B cell (primary cell): ENCODE measurements around the gene SKAP1. TPM values are rescaled to one million over a fixed set of nuclear protein-coding genes. Genes with fewer than 3 reads are reported as not detected.

Experiments used
- ATAC-seq: fragments of 200-7000 bp; cut with Tn5 transposase; one replicate; pipeline ENCODE4 v1.10.0; 2021; ENCODE audit warnings: low read depth, mild to moderate bottlenecking, moderate number of reproducible peaks, moderate library complexity
- CTCF ChIA-PET: fragments of 350-600 bp; sonication (Branson Sonifier 250); formaldehyde crosslinking; loops from one replicate; lab custom pipeline; 2021; ENCODE audit warnings: antibody characterized with exemption, inconsistent platforms; lab: Charles Lee
- POLR2A ChIA-PET: fragments of 350-600 bp; sonication (Branson Sonifier 250); formaldehyde crosslinking; loops from one replicate; lab custom pipeline; 2021; ENCODE audit warnings: antibody characterized with exemption; lab: Charles Lee
- DNase-seq: peaks from one replicate; pipeline ENCODE4 v3.0.0; 2013
- H2AFZ ChIP-seq: 2 replicates; pipeline ENCODE4 v1.6.1; 2012; ENCODE audit warnings: mild to moderate bottlenecking, low read depth, low read length; ENCODE audit not compliant: insufficient read depth, poor library complexity, severe bottlenecking
- H3K27ac ChIP-seq, 2 donors: 1 replicate in 1 of 2; 2 replicates in 1 of 2; pipeline ENCODE4 v1.5.1; 2012 to 2013; ENCODE audit warnings: low read length in 2 of 2, mild to moderate bottlenecking in 2 of 2, moderate library complexity in 1 of 2
- H3K27me3 ChIP-seq, 4 experiments: fragments of 200-600 bp in 1 of 4; sonication (generic) in 1 of 4; replicated peaks in 1 of 4; 1 replicate in 2 of 4; 2 replicates in 2 of 4; pipeline versions ENCODE4 v1.6.1 to v1.7.0; 2013 to 2016; ENCODE audit warnings: low read length in 3 of 4, mild to moderate bottlenecking in 2 of 4, mixed read lengths in 1 of 4, moderate library complexity in 1 of 4; ENCODE audit not compliant: insufficient read depth in 4 of 4, control insufficient read depth in 3 of 4; ENCODE audit errors: control extremely low read depth in 1 of 4
- H3K36me3 ChIP-seq, 2 experiments: replicated peaks in 1 of 2; 1 replicate in 1 of 2; 2 replicates in 1 of 2; pipeline versions ENCODE4 v1.6.1 to v1.7.1; 2013; ENCODE audit warnings: low read length in 1 of 2; ENCODE audit not compliant: insufficient read depth in 2 of 2, control insufficient read depth in 1 of 2; ENCODE audit errors: control extremely low read depth in 1 of 2, extremely low read depth in 1 of 2
- H3K4me1 ChIP-seq, 2 donors: fragments of 200-600 bp in 1 of 2; sonication (generic) in 1 of 2; 1 replicate in 1 of 2; 2 replicates in 1 of 2; pipeline versions ENCODE4 v1.5.1 to v1.6.1; 2013 to 2017; ENCODE audit warnings: low read length in 2 of 2; ENCODE audit not compliant: control insufficient read depth in 2 of 2, insufficient read depth in 2 of 2
- H3K4me2 ChIP-seq: replicated peaks from 2 replicates; pipeline ENCODE3; 2012; ENCODE audit warnings: mild to moderate bottlenecking, low read depth, low read length; ENCODE audit not compliant: poor library complexity, severe bottlenecking
- H3K4me3 ChIP-seq, 5 experiments: fragments of 200-600 bp in 1 of 5; sonication (generic) in 1 of 5; 1 replicate in 3 of 5; 2 replicates in 2 of 5; pipeline versions ENCODE4 v1.5.1 to v1.7.0; 2011 to 2016; ENCODE audit warnings: low read length in 4 of 5, mild to moderate bottlenecking in 4 of 5, low read depth in 2 of 5, control low read depth in 1 of 5, moderate library complexity in 1 of 5; ENCODE audit not compliant: insufficient read depth in 1 of 5; ENCODE audit errors: control extremely low read depth in 1 of 5, extremely low read depth in 1 of 5
- H3K79me2 ChIP-seq: fragments of 200-600 bp; sonication (generic); one replicate; pipeline ENCODE4 v1.6.0; 2016; ENCODE audit warnings: low read length; ENCODE audit not compliant: control insufficient read depth, insufficient read depth
- H3K9ac ChIP-seq: fragments of 200-600 bp; sonication (generic); 2 replicates; pipeline ENCODE4 v1.6.1; 2017; ENCODE audit warnings: mild to moderate bottlenecking, low read length, moderate library complexity
- H3K9me3 ChIP-seq, 3 donors: one replicate each; pipeline versions ENCODE4 v1.6.1 to v1.7.1; 2013; ENCODE audit warnings: low read length in 2 of 3; ENCODE audit not compliant: control insufficient read depth in 2 of 3, insufficient read depth in 1 of 3; ENCODE audit errors: control extremely low read depth in 1 of 3
- H4K20me1 ChIP-seq: 2 replicates; pipeline ENCODE4 v1.6.0; 2012; ENCODE audit warnings: mild to moderate bottlenecking, low read length; ENCODE audit not compliant: insufficient read depth, control insufficient read depth, poor library complexity, severe bottlenecking
- H3K27ac Mint-ChIP-seq: one replicate; pipeline ENCODE4 v1.8.0; 2021; ENCODE audit warnings: mixed read lengths
- H3K27me3 Mint-ChIP-seq: one replicate; pipeline ENCODE4 v1.8.0; 2021; ENCODE audit warnings: mixed read lengths
- H3K4me1 Mint-ChIP-seq: one replicate; pipeline ENCODE4 v1.8.0; 2021; ENCODE audit warnings: mixed read lengths
- H3K4me3 Mint-ChIP-seq: one replicate; pipeline ENCODE4 v1.8.0; 2021; ENCODE audit warnings: mixed read lengths
- H3K9me3 Mint-ChIP-seq: one replicate; pipeline ENCODE4 v1.8.0; 2022; ENCODE audit warnings: mixed read lengths; ENCODE audit not compliant: insufficient read depth
- EZH2 ChIP-seq: IDR thresholded peaks from 2 replicates; pipeline ENCODE4 v1.6.1; 2012; ENCODE audit warnings: borderline replicate concordance, low read depth, mild to moderate bottlenecking, moderate library complexity, low read length; ENCODE audit not compliant: insufficient read depth, poor library complexity, severe bottlenecking
- WGBS: methylation state at CpG from one replicate; pipeline ENCODE4 v1.1.5; 2013; ENCODE audit warnings: missing lambda C conversion rate; ENCODE audit not compliant: insufficient coverage; 5-methylcytosine and 5-hydroxymethylcytosine counted together
- intact Hi-C: fragments of 100-400 bp; cut with micrococcal nuclease; formaldehyde crosslinking; loops from one replicate; pipeline ENCODE4 v1.10.0; 2022
- polyA plus RNA-seq: library from polyadenylated mRNA; depleted of rRNA; stranded (reverse); fragments of >200 nt; gene quantifications from 2 replicates; pipeline ENCODE4 v1.2.3, GENCODE V29; 2012
- total RNA-seq, 2 donors: library from RNA; stranded (reverse); fragments of 120-200 nt in 1 of 2; gene quantifications; 1 replicate in 1 of 2; 2 replicates in 1 of 2; pipeline versions ENCODE4 v1.2.3 to v1.2.4, GENCODE V29; 2013 to 2022
- TF ChIP-seq, protein P1 (sequence below): fragments of 200-600 bp; IDR thresholded peaks from one replicate; pipeline ENCODE4 v1.8.0; 2022; ENCODE audit warnings: antibody characterized with exemption, mild to moderate bottlenecking

SKAP1 gene
- total and polyA plus RNA-seq, 2 donors (not counting 1 experiment from before 2014, with no cell fraction given) = 33.1 to 37.3 TPM

GRCh38 chr17:48155889-48156611 lies 274.0 kb downstream of the SKAP1 start:
- no peak overlapping the region for H2AFZ ChIP-seq
- H3K9me3 ChIP-seq = no peaks in the 10 kb centered on the region
- no peaks in the 10 kb centered on the region for H3K4me1 ChIP-seq
- Mint-ChIP-seq H3K4me3 (no peak overlapping the region), H3K9me3 (no peaks in the 10 kb centered on the region), H3K4me1 (no peaks in the 10 kb centered on the region), H3K27me3 (no peaks in the 10 kb centered on the region), H3K27ac (no peak overlapping the region)
- intact Hi-C loops = no loop called here
- H3K4me2 ChIP-seq = no peak overlapping the region
- no peaks in the 10 kb centered on the region for H3K79me2 ChIP-seq
- ChIA-PET POLR2A (no interaction called here), CTCF (interaction anchor here (1.3 kb wide), 1 partner anchor 9 kb away, joined by 5 read pairs; no protein-coding TSS in a partner anchor)
- no peaks in the 10 kb centered on the region for H3K27me3 ChIP-seq
- H3K27ac ChIP-seq = no peak overlapping the region
- H3K9ac ChIP-seq = no peak overlapping the region
- no peak overlapping the region for H3K4me3 ChIP-seq
- TF ChIP-seq, protein P1, sequence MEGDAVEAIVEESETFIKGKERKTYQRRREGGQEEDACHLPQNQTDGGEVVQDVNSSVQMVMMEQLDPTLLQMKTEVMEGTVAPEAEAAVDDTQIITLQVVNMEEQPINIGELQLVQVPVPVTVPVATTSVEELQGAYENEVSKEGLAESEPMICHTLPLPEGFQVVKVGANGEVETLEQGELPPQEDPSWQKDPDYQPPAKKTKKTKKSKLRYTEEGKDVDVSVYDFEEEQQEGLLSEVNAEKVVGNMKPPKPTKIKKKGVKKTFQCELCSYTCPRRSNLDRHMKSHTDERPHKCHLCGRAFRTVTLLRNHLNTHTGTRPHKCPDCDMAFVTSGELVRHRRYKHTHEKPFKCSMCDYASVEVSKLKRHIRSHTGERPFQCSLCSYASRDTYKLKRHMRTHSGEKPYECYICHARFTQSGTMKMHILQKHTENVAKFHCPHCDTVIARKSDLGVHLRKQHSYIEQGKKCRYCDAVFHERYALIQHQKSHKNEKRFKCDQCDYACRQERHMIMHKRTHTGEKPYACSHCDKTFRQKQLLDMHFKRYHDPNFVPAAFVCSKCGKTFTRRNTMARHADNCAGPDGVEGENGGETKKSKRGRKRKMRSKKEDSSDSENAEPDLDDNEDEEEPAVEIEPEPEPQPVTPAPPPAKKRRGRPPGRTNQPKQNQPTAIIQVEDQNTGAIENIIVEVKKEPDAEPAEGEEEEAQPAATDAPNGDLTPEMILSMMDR = no peak
- TF ChIP-seq EZH2 = no peak
- ATAC-seq = no peak
- no peaks in the 10 kb centered on the region for H4K20me1 ChIP-seq
- no peak for DNase-seq
- 27% methylated on average over 16 of the region's 21 CpGs for WGBS
- H3K36me3 ChIP-seq = peaks cover 0 to 21% of the 10 kb centered on the region in 2 experiments

- Histone ChIP-seq H3K4me1 (no peaks in the 10 kb centered on the region), H3K4me2 (no peak overlapping the region), H3K36me3 (peaks cover 0 to 13% of the 10 kb centered on the region in 2 experiments), H4K20me1 (no peaks in the 10 kb centered on the region), H3K9ac (no peak overlapping the region), H3K27ac (no peak overlapping the region), H3K9me3 (no peaks in the 10 kb centered on the region), H3K79me2 (no peaks in the 10 kb centered on the region), H3K27me3 (no peaks in the 10 kb centered on the region), H3K4me3 (no peak overlapping the region), H2AFZ (no peak overlapping the region)
- no peaks in the 10 kb centered on the region for H3K4me1 Mint-ChIP-seq
- no peaks in the 10 kb centered on the region for H3K27me3 Mint-ChIP-seq
- no peak for DNase-seq
- POLR2A ChIA-PET = interaction anchor here (0.6 kb wide), 1 partner anchor 465 kb away, joined by 6 read pairs; no protein-coding TSS in a partner anchor
- TF ChIP-seq EZH2 = no peak
- TF ChIP-seq, protein P1 = no peak
- CTCF ChIA-PET = no interaction called here
- ATAC-seq = no peak
- WGBS = 56% methylated on average over 4 of the region's 6 CpGs
- H3K4me3 Mint-ChIP-seq = no peak overlapping the region
- intact Hi-C loops = no loop called here
- H3K27ac Mint-ChIP-seq = no peak overlapping the region
- H3K9me3 Mint-ChIP-seq = no peaks in the 10 kb centered on the region
Observed at GRCh38 chr17:48153691-48154358, 276.2 kb downstream of the SKAP1 start.
